Measurements from ENCODE around the gene TAS1R3.

Gene TAS1R3

GRCh38 chr1:1371746-1372711 is 40.9 kb downstream of the TAS1R3 start:
- DNase-seq (ENCODE audit: low read depth) = peak; percentile 59

GRCh38 chr1:1373051-1373814 is 42.2 kb downstream of the TAS1R3 start:
- no peak for DNase-seq (ENCODE audit: low read depth)

GRCh38 chr1:1373815-1374588 is 42.9 kb downstream of the TAS1R3 start:
- DNase-seq (ENCODE audit: low read depth) = no peak

GRCh38 chr1:1374589-1374928 is 43.5 kb downstream of the TAS1R3 start:
- no peak for DNase-seq (ENCODE audit: low read depth)

- DNase-seq (ENCODE audit: low read depth) = peak; percentile 91
These were observed 44.0 kb downstream of the TAS1R3 start, which contains the start of gene AURKAIP1 for GRCh38 chr1:1374929-1375662. TSS of gene AURKAIP1 (minus strand) at chr1:1375207. CDS start at chr1:1374756, 451 bp downstream.

GRCh38 chr1:1376551-1377226 is 45.6 kb downstream of the TAS1R3 start:
- DNase-seq (ENCODE audit: low read depth) = no peak

GRCh38 chr1:1377540-1378205 is 46.6 kb downstream of the TAS1R3 start:
- no peak for DNase-seq (ENCODE audit: low read depth)

- DNase-seq (ENCODE audit: low read depth) = no peak
These were observed 49.8 kb downstream of the TAS1R3 start for GRCh38 chr1:1380860-1381259.

- no peak for DNase-seq (ENCODE audit: low read depth)
These were observed 50.2 kb downstream of the TAS1R3 start for GRCh38 chr1:1381294-1381693.

Measured in stimulated activated CD4-positive, alpha-beta T cell treated with anti-CD3 and anti-CD28 coated beads, Interleukin-2, amount 100 ng/mL, for 4 hours (primary cell).